Endodermal cell (in vitro differentiated cells): ENCODE results near the gene RAG2. TPM values are rescaled to one million over a fixed set of nuclear protein-coding genes. Genes with fewer than 3 reads are reported as not detected.
A peak's percentile ranks its signal among the peaks of the same experiment; 100 is the strongest.

Source experiments
- DNase-seq: peaks from one replicate; pipeline ENCODE4 v3.0.0-alpha.2; 2017
- H3K27ac ChIP-seq: 2 replicates; pipeline ENCODE4 v1.5.1; 2013; ENCODE audit warnings: mild to moderate bottlenecking, low read depth, low read length, moderate library complexity
- H3K27me3 ChIP-seq: 2 replicates; pipeline ENCODE4 v1.6.1; 2013; ENCODE audit warnings: mild to moderate bottlenecking, low read length, moderate library complexity; ENCODE audit not compliant: insufficient read depth, control insufficient read depth, poor library complexity, severe bottlenecking
- H3K36me3 ChIP-seq: 2 replicates; pipeline ENCODE4 v1.7.0; 2013; ENCODE audit warnings: mild to moderate bottlenecking, low read length, moderate library complexity; ENCODE audit not compliant: control insufficient read depth, insufficient read depth
- H3K4me1 ChIP-seq: one replicate; pipeline ENCODE4 v1.7.0; 2013; ENCODE audit warnings: low read length; ENCODE audit not compliant: control insufficient read depth, insufficient read depth
- H3K4me3 ChIP-seq: 2 replicates; pipeline ENCODE4 v1.5.1; 2013; ENCODE audit warnings: mild to moderate bottlenecking, low read length, moderate library complexity
- H3K9ac ChIP-seq: 2 replicates; pipeline ENCODE4 v1.6.1; 2013; ENCODE audit warnings: mild to moderate bottlenecking, low read length, moderate library complexity; ENCODE audit not compliant: poor library complexity, severe bottlenecking; ENCODE audit errors: extremely low read depth
- H3K9me3 ChIP-seq: 2 replicates; pipeline ENCODE4 v1.6.1; 2013; ENCODE audit warnings: mild to moderate bottlenecking, low read length, moderate library complexity; ENCODE audit not compliant: control insufficient read depth
- H3K27ac Mint-ChIP-seq: 2 replicates; pipeline ENCODE4 v1.8.0; 2020; ENCODE audit warnings: mixed read lengths
- H3K27me3 Mint-ChIP-seq: 2 replicates; pipeline ENCODE4 v1.8.0; 2021; ENCODE audit warnings: mild to moderate bottlenecking, mixed read lengths; ENCODE audit not compliant: insufficient read depth
- H3K36me3 Mint-ChIP-seq: 2 replicates; pipeline ENCODE4 v1.8.0; 2020; ENCODE audit warnings: low read depth, mixed read lengths
- H3K4me1 Mint-ChIP-seq: 2 replicates; pipeline ENCODE4 v1.8.0; 2020; ENCODE audit warnings: mixed read lengths
- H3K4me3 Mint-ChIP-seq: 2 replicates; pipeline ENCODE4 v1.8.0; 2020; ENCODE audit warnings: mild to moderate bottlenecking, moderate library complexity, mixed read lengths
- H3K9me3 Mint-ChIP-seq: 2 replicates; pipeline ENCODE4 v1.8.0; 2020; ENCODE audit warnings: mild to moderate bottlenecking, mixed read lengths
- WGBS, 2 experiments: methylation state at CpG; one replicate each; pipeline versions ENCODE4 v1.1.5 to v1.1.7; 2013; ENCODE audit warnings: missing lambda C conversion rate in 2 of 2, mixed read lengths in 1 of 2; ENCODE audit not compliant: insufficient coverage in 1 of 2, insufficient read length in 1 of 2; 5-methylcytosine and 5-hydroxymethylcytosine counted together
- total RNA-seq, 2 donors: library from RNA; stranded (reverse); fragmentation: NEBNext Ultra II Directional in 1 of 2; extraction: Animal tissue kit (Norgen Biotek cat#: 25700) in 1 of 2; gene quantifications; 2 replicates in 1 of 2; 3 replicates in 1 of 2; pipeline ENCODE4 v1.2.1, GENCODE V29; 2021
- TF ChIP-seq, protein P1 (sequence below): fragments of 200-600 bp; sonication (generic); conservative IDR thresholded peaks from 2 replicates; pipeline ENCODE4 v1.5.0; 2021; ENCODE audit warnings: antibody characterized with exemption, mild to moderate bottlenecking

RAG2 gene
- total RNA-seq, 2 donors from 2014 or later, result not detected

DNA sequence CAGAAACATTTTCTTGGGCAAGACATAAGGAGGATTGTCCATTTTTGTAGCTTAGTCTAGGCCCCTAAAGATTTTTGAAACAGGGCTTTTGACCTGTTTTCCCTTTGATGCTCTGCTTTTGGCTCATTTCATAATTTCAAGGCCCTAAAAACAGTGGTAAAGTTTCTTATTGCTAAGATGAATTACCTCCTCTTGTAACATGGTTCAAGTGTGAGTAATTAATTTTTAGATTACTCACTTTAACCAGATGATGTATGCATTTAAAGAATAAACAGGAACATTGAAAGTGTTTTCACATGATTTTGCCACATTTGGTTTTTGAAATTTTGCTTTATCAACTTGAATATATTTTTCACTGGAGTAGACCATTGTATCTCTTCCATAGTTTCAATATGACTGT is 1.2 kb downstream of the RAG2 start:
- Mint-ChIP-seq H3K27ac (no peak overlapping the region), H3K36me3 (no peaks in the 10 kb centered on the region)

DNA sequence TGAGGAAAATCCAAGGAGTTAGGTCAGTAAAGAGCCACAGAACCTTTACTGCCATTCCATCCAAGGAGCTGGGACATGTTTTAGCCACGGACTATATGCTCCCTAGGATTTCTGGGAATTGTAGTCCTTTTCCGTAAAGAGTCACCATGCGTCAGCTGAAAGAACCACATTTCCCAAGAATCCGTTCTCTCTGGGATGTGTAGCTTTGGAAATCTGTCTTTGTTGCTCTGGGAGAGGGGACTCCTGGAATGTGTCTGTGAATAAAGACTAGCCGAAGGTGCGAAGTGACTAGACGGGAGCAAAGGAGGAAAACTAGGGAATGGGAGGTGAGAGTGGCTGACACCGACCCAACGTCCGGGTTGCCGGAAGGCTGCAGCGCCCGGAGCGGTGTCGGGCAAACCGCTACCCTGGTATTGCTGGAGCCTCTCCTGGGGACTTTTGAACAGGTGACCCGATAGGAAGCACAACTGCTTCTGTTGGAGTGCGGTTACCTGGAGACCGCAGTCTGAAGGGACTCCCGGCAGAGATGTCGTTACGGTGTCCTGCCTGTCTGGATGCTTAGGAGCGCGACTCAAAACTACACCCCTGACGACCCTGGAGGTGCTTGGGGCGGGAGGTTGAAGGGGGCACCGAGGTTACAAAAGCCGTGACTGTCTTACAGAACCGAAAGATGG is 3.6 kb downstream of the RAG2 start, which contains the start of gene IFTAP:
TSS of gene IFTAP (plus strand) at position 187 of the 674 bp plus-strand sequence. CDS start 15,602 bp downstream, outside the sequence.
- peak within 1 kb of the TSS; percentile 98 for H3K27ac Mint-ChIP-seq

More for the DNA sequence above, 1.2 kb downstream of the RAG2 start:
- TF ChIP-seq, protein P1, sequence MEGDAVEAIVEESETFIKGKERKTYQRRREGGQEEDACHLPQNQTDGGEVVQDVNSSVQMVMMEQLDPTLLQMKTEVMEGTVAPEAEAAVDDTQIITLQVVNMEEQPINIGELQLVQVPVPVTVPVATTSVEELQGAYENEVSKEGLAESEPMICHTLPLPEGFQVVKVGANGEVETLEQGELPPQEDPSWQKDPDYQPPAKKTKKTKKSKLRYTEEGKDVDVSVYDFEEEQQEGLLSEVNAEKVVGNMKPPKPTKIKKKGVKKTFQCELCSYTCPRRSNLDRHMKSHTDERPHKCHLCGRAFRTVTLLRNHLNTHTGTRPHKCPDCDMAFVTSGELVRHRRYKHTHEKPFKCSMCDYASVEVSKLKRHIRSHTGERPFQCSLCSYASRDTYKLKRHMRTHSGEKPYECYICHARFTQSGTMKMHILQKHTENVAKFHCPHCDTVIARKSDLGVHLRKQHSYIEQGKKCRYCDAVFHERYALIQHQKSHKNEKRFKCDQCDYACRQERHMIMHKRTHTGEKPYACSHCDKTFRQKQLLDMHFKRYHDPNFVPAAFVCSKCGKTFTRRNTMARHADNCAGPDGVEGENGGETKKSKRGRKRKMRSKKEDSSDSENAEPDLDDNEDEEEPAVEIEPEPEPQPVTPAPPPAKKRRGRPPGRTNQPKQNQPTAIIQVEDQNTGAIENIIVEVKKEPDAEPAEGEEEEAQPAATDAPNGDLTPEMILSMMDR, result no peak
- H3K4me1 Mint-ChIP-seq, result peaks cover 4% of the 10 kb centered on the region
- H3K9me3 Mint-ChIP-seq, result no peaks in the 10 kb centered on the region
- no peak overlapping the region for H3K27ac ChIP-seq
- H3K27me3 Mint-ChIP-seq, result peaks cover 12% of the 10 kb centered on the region
- peaks cover 14% of the 10 kb centered on the region for H3K27me3 ChIP-seq
- DNase-seq, result no peak
- H3K36me3 ChIP-seq, result no peaks in the 10 kb centered on the region
- H3K4me3 ChIP-seq, result no peak overlapping the region
- H3K4me1 ChIP-seq, result peaks cover 4% of the 10 kb centered on the region
- no peak overlapping the region for H3K9ac ChIP-seq
- H3K9me3 ChIP-seq, result no peaks in the 10 kb centered on the region
- H3K4me3 Mint-ChIP-seq, result no peak overlapping the region

DNA sequence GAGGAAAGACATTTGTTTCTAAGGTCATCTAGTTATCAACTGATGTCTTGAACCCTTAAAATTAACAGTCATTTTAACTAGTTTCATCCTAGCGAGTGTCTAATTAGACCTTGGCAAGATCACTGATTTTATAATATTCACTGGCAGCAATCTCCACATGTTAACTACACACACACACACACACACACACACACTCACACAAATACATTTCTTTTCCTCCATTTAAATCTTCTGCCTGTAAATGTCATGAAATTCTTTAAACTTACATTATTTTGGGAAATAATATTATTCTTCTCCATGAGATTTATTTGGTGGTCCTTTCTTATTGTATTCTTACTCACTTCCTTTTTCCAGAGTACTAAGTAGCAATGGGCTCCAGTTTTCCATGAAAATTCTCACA is 6.6 kb downstream of the RAG2 start:
- TF ChIP-seq, protein P1, result no peak
- peaks cover 4% of the 10 kb centered on the region for H3K4me1 Mint-ChIP-seq
- no peak overlapping the region for H3K27ac Mint-ChIP-seq
- H3K4me3 Mint-ChIP-seq, result no peak overlapping the region
- DNase-seq, result no peak
- Histone ChIP-seq H3K4me3 (no peak overlapping the region), H3K9ac (no peak overlapping the region), H3K27ac (no peak overlapping the region), H3K9me3 (no peaks in the 10 kb centered on the region), H3K36me3 (no peaks in the 10 kb centered on the region), H3K27me3 (peaks cover 68% of the 10 kb centered on the region), H3K4me1 (peaks cover 4% of the 10 kb centered on the region)
- H3K9me3 Mint-ChIP-seq, result no peaks in the 10 kb centered on the region
- WGBS, 2 experiments, result 47 to 80% methylated on average over 1 of the region's 1 CpG
- no peaks in the 10 kb centered on the region for H3K36me3 Mint-ChIP-seq
- peaks cover 59% of the 10 kb centered on the region for H3K27me3 Mint-ChIP-seq

More for the DNA sequence above, 3.6 kb downstream of the RAG2 start, which contains the start of gene IFTAP:
- Histone ChIP-seq H3K9ac (peak within 1 kb of the TSS; percentile 88), H3K27me3 (peaks cover 38% of the 10 kb centered on the region), H3K27ac (peak within 1 kb of the TSS; percentile 65), H3K4me1 (peaks cover 4% of the 10 kb centered on the region), H3K36me3 (no peaks in the 10 kb centered on the region), H3K9me3 (no peaks in the 10 kb centered on the region), H3K4me3 (peak within 1 kb of the TSS; percentile 97)
- peaks cover 4% of the 10 kb centered on the region for H3K4me1 Mint-ChIP-seq
- H3K9me3 Mint-ChIP-seq, result no peaks in the 10 kb centered on the region
- no peaks in the 10 kb centered on the region for H3K36me3 Mint-ChIP-seq
- peak; percentile 91 for DNase-seq
- H3K27me3 Mint-ChIP-seq, result peaks cover 33% of the 10 kb centered on the region
- peak within 1 kb of the TSS; percentile 95 for H3K4me3 Mint-ChIP-seq
- TF ChIP-seq, protein P1, result no peak
- 0 to 1% methylated on average over 3 to 29 of the region's 29 CpGs for WGBS, 2 experiments
